ENCODE data around the gene GLRB.
A peak's percentile ranks its signal among the peaks of the same experiment; 100 is the strongest.

Gene GLRB

GRCh38 chr4:157204634-157205244, 128.8 kb downstream of the GLRB start:
- Histone ChIP-seq H2AFZ (ENCODE audit: low read depth, low read length) (no peak overlapping the region), H3K4me2 (ENCODE audit: low read length) (no peak overlapping the region), H3K9me3 (ENCODE audit: insufficient read depth, low read length) (no peaks in the 10 kb centered on the region), H3K36me3 (replicated peaks; ENCODE audit: low read depth, low read length) (no peaks in the 10 kb centered on the region), H3K27me3 (ENCODE audit: low read depth, low read length) (no peaks in the 10 kb centered on the region), H3K79me2 (ENCODE audit: low read length) (no peaks in the 10 kb centered on the region), H3K4me1 (ENCODE audit: low read length) (no peaks in the 10 kb centered on the region), H3K4me3 (ENCODE audit: low read length) (no peak overlapping the region), H4K20me1 (ENCODE audit: insufficient read depth, low read length) (no peaks in the 10 kb centered on the region), H3K9ac (ENCODE audit: low read length) (no peak overlapping the region), H3K27ac (ENCODE audit: low read length) (no peak overlapping the region)
- TF ChIP-seq EZH2phosphoT487 (IDR thresholded peaks at IDR 0.05; ENCODE audit: low read depth) (no peak), CTCF (IDR thresholded peaks at IDR 0.05; ENCODE audit: low read depth, low read length) (peak; percentile 46)

- Histone ChIP-seq H3K4me2 (ENCODE audit: low read length) (peak overlapping the region; percentile 50), H3K79me2 (ENCODE audit: low read length) (no peaks in the 10 kb centered on the region)
- TF ChIP-seq CTCF (IDR thresholded peaks at IDR 0.05; ENCODE audit: low read depth, low read length) (peak; percentile 95), EZH2phosphoT487 (IDR thresholded peaks at IDR 0.05; ENCODE audit: low read depth) (no peak)
Observed at GRCh38 chr4:157217708-157218107, 141.8 kb downstream of the GLRB start.

GRCh38 chr4:157219711-157220370, 143.9 kb downstream of the GLRB start:
- H2AFZ ChIP-seq (ENCODE audit: low read depth, low read length), result no peak overlapping the region
- no peak overlapping the region for H3K4me3 ChIP-seq (ENCODE audit: low read length)
- H3K36me3 ChIP-seq (replicated peaks; ENCODE audit: low read depth, low read length), result no peaks in the 10 kb centered on the region
- H3K79me2 ChIP-seq (ENCODE audit: low read length), result no peaks in the 10 kb centered on the region
- TF ChIP-seq CTCF (IDR thresholded peaks at IDR 0.05; ENCODE audit: low read depth, low read length) (no peak), EZH2phosphoT487 (IDR thresholded peaks at IDR 0.05; ENCODE audit: low read depth) (no peak)
- H3K9me3 ChIP-seq (ENCODE audit: insufficient read depth, low read length), result no peaks in the 10 kb centered on the region
- no peak overlapping the region for H3K4me2 ChIP-seq (ENCODE audit: low read length)
- no peaks in the 10 kb centered on the region for H4K20me1 ChIP-seq (ENCODE audit: insufficient read depth, low read length)
- H3K4me1 ChIP-seq (ENCODE audit: low read length), result peaks cover 3% of the 10 kb centered on the region; the same call in 1 of the 2 replicates
- H3K9ac ChIP-seq (ENCODE audit: low read length), result no peak overlapping the region
- no peak overlapping the region for H3K27ac ChIP-seq (ENCODE audit: low read length)
- no peaks in the 10 kb centered on the region for H3K27me3 ChIP-seq (ENCODE audit: low read depth, low read length)

More at GRCh38 chr4:157217708-157218107, 141.8 kb downstream of the GLRB start:
- no peak overlapping the region for H3K27ac ChIP-seq (ENCODE audit: low read length)
- H3K4me1 ChIP-seq (ENCODE audit: low read length), result peaks cover 3% of the 10 kb centered on the region; the same call in 1 of the 2 replicates
- no peaks in the 10 kb centered on the region for H3K9me3 ChIP-seq (ENCODE audit: insufficient read depth, low read length)
- no peaks in the 10 kb centered on the region for H3K27me3 ChIP-seq (ENCODE audit: low read depth, low read length)
- H3K4me3 ChIP-seq (ENCODE audit: low read length), result peak overlapping the region; percentile 43
- H3K36me3 ChIP-seq (replicated peaks; ENCODE audit: low read depth, low read length), result no peaks in the 10 kb centered on the region
- peak overlapping the region; percentile 14; the same call in 1 of the 2 replicates for H3K9ac ChIP-seq (ENCODE audit: low read length)
- peak overlapping the region; percentile 82 for H2AFZ ChIP-seq (ENCODE audit: low read depth, low read length)
- no peaks in the 10 kb centered on the region for H4K20me1 ChIP-seq (ENCODE audit: insufficient read depth, low read length)

- no peak within 1 kb of the TSS for H3K9ac ChIP-seq (ENCODE audit: low read length)
- TF ChIP-seq EZH2phosphoT487 (IDR thresholded peaks at IDR 0.05; ENCODE audit: low read depth) (no peak), CTCF (IDR thresholded peaks at IDR 0.05; ENCODE audit: low read depth, low read length) (no peak)
- no peaks in the 10 kb centered on the region for H4K20me1 ChIP-seq (ENCODE audit: insufficient read depth, low read length)
- H3K27me3 ChIP-seq (ENCODE audit: low read depth, low read length), result no peaks in the 10 kb centered on the region
- H3K36me3 ChIP-seq (replicated peaks; ENCODE audit: low read depth, low read length), result no peaks in the 10 kb centered on the region
- H3K79me2 ChIP-seq (ENCODE audit: low read length), result no peaks in the 10 kb centered on the region
- no peaks in the 10 kb centered on the region for H3K9me3 ChIP-seq (ENCODE audit: insufficient read depth, low read length)
- H3K4me3 ChIP-seq (ENCODE audit: low read length), result no peak within 1 kb of the TSS
- H2AFZ ChIP-seq (ENCODE audit: low read depth, low read length), result no peak within 1 kb of the TSS
- no peak within 1 kb of the TSS for H3K4me2 ChIP-seq (ENCODE audit: low read length)
- peaks cover 3% of the 10 kb centered on the region; the same call in 1 of the 2 replicates for H3K4me1 ChIP-seq (ENCODE audit: low read length)
- H3K27ac ChIP-seq (ENCODE audit: low read length), result no peak within 1 kb of the TSS
Observed at GRCh38 chr4:157220371-157220881, 144.5 kb downstream of the GLRB start, which contains the start of gene GRIA2. GRIA2 (plus strand) TSS chr4:157220728; CDS start chr4:157221043, 315 bp downstream.
